HepG2 (cell line): ENCODE data around the gene DTNB. TPM values are rescaled to one million over a fixed set of nuclear protein-coding genes. Genes with fewer than 3 reads are reported as not detected.

Experiments
- GABPA ChIP-seq, 2 experiments: IDR thresholded peaks; 2 replicates each; pipeline ENCODE4 v1.6.1; 2011 to 2016; ENCODE audit warnings: low read depth in 2 of 2, low read length in 1 of 2, missing biosample characterization in 1 of 2, missing genetic modification characterization in 1 of 2
- GLI4 ChIP-seq: sonication (generic); formaldehyde crosslinking; IDR thresholded peaks from 2 replicates; pipeline ENCODE4 v1.5.1; 2020; ENCODE audit warnings: missing genetic modification reagents, mild to moderate bottlenecking, moderate library complexity, borderline replicate concordance
- IRX3 ChIP-seq: sonication (generic); formaldehyde crosslinking; IDR thresholded peaks from 2 replicates; pipeline ENCODE4 v1.8.1; 2023; ENCODE audit warnings: mild to moderate bottlenecking, low read depth, missing genetic modification reagents, borderline replicate concordance
- SPEN ChIP-seq: sonication (generic); formaldehyde crosslinking; IDR thresholded peaks from 2 replicates; pipeline ENCODE4 v1.5.1; 2020; ENCODE audit warnings: low read depth, mild to moderate bottlenecking, missing genetic modification reagents
- STAG1 ChIP-seq: sonication (generic); formaldehyde crosslinking; IDR thresholded peaks from 2 replicates; pipeline ENCODE4 v1.4.0; 2020; ENCODE audit warnings: missing genetic modification reagents
- SUZ12 ChIP-seq: fragments of 150-350 bp; IDR thresholded peaks from 2 replicates; pipeline ENCODE4 v1.6.1; 2014; ENCODE audit warnings: low read depth, low read length
- TARDBP ChIP-seq: sonication (generic); formaldehyde crosslinking; IDR thresholded peaks from 2 replicates; pipeline ENCODE4 v1.8.0; 2022; ENCODE audit warnings: mild to moderate bottlenecking, missing genetic modification reagents
- TMF1 ChIP-seq: sonication (generic); formaldehyde crosslinking; IDR thresholded peaks from 2 replicates; pipeline ENCODE4 v1.8.1; 2022; ENCODE audit warnings: low read depth, missing genetic modification reagents
- TRIM22 ChIP-seq: fragments of 450-650 bp; IDR thresholded peaks from 2 replicates; pipeline ENCODE4 v1.6.1; 2017
- ZNF160 ChIP-seq: sonication (generic); formaldehyde crosslinking; IDR thresholded peaks from 2 replicates; pipeline ENCODE4 v1.8.0; 2022; ENCODE audit warnings: mild to moderate bottlenecking, inconsistent platforms, missing genetic modification reagents
- ZNF274 ChIP-seq: sonication (generic); formaldehyde crosslinking; IDR thresholded peaks from 2 replicates; pipeline ENCODE4 v1.5.1; 2020; ENCODE audit warnings: mild to moderate bottlenecking, missing genetic modification reagents
- ZNF333 ChIP-seq: sonication (generic); formaldehyde crosslinking; IDR thresholded peaks from 2 replicates; pipeline ENCODE4 v1.4.0; 2020; ENCODE audit warnings: mild to moderate bottlenecking, missing genetic modification reagents, borderline replicate concordance
- ZNF543 ChIP-seq: sonication (generic); formaldehyde crosslinking; IDR thresholded peaks from 2 replicates; pipeline ENCODE4 v1.4.0; 2020; ENCODE audit warnings: mild to moderate bottlenecking, missing genetic modification reagents
- polyA plus RNA-seq, 8 experiments: library from polyadenylated mRNA; depleted of rRNA in 3 of 8; stranded (reverse) in 7 of 8; unstranded in 1 of 8; fragments of >200 nt; fragmentation: Illumina TruSeq in 4 of 8; extraction: Trizol in 4 of 8; gene quantifications; 2 replicates each; pipeline versions ENCODE4 v1.2.1 to v1.2.3, GENCODE V29; 2011 to 2016; ENCODE audit warnings: low read depth in 4 of 8, missing spikeins in 1 of 8, mixed read lengths in 1 of 8; ENCODE audit not compliant: insufficient read depth in 1 of 8
- total RNA-seq, 5 experiments: library from RNA; depleted of rRNA; stranded (reverse); fragments of >200 nt; fragmentation: Illumina TruSeq; extraction: Trizol; gene quantifications; 2 replicates each; pipeline ENCODE4 v1.2.3, GENCODE V29; 2016; ENCODE audit warnings: low read depth in 1 of 5
- TF ChIP-seq, protein P1 (sequence below): sonication (generic); formaldehyde crosslinking; IDR thresholded peaks from 2 replicates; pipeline ENCODE4 v1.4.0; 2020; ENCODE audit warnings: mild to moderate bottlenecking, missing genetic modification reagents, borderline replicate concordance
- TF ChIP-seq, protein P2 (sequence below): sonication (generic); formaldehyde crosslinking; IDR thresholded peaks from 2 replicates; pipeline ENCODE4 v1.4.0; 2020; ENCODE audit warnings: missing genetic modification reagents, borderline replicate concordance
- TF ChIP-seq, protein P3 (sequence below): sonication (generic); formaldehyde crosslinking; IDR thresholded peaks from 2 replicates; pipeline ENCODE4 v1.4.0; 2020; ENCODE audit warnings: missing genetic modification reagents

DTNB gene
- total and polyA plus RNA-seq, 2 of the 13 experiments (the other 11 are each of a cell fraction or from before 2014, with no cell fraction given) = 14.4 to 23.9 TPM

GRCh38 chr2:25340181-25340921, 333.0 kb downstream of the DTNB start (continued):
- TF ChIP-seq, protein P1, sequence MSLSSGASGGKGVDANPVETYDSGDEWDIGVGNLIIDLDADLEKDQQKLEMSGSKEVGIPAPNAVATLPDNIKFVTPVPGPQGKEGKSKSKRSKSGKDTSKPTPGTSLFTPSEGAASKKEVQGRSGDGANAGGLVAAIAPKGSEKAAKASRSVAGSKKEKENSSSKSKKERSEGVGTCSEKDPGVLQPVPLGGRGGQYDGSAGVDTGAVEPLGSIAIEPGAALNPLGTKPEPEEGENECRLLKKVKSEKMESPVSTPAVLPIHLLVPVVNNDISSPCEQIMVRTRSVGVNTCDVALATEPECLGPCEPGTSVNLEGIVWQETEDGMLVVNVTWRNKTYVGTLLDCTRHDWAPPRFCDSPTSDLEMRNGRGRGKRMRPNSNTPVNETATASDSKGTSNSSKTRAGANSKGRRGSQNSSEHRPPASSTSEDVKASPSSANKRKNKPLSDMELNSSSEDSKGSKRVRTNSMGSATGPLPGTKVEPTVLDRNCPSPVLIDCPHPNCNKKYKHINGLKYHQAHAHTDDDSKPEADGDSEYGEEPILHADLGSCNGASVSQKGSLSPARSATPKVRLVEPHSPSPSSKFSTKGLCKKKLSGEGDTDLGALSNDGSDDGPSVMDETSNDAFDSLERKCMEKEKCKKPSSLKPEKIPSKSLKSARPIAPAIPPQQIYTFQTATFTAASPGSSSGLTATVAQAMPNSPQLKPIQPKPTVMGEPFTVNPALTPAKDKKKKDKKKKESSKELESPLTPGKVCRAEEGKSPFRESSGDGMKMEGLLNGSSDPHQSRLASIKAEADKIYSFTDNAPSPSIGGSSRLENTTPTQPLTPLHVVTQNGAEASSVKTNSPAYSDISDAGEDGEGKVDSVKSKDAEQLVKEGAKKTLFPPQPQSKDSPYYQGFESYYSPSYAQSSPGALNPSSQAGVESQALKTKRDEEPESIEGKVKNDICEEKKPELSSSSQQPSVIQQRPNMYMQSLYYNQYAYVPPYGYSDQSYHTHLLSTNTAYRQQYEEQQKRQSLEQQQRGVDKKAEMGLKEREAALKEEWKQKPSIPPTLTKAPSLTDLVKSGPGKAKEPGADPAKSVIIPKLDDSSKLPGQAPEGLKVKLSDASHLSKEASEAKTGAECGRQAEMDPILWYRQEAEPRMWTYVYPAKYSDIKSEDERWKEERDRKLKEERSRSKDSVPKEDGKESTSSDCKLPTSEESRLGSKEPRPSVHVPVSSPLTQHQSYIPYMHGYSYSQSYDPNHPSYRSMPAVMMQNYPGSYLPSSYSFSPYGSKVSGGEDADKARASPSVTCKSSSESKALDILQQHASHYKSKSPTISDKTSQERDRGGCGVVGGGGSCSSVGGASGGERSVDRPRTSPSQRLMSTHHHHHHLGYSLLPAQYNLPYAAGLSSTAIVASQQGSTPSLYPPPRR = no peak
- TF ChIP-seq SUZ12 (no peak), ZNF333 (CRISPR knock-in tag) (0 out of 2 replicates have a peak, but pooled peaks have one; percentile 18), ZNF543 (CRISPR knock-in tag) (0 out of 2 replicates have a peak, but pooled peaks have one; percentile 28), STAG1 (CRISPR knock-in tag) (no peak), ZNF274 (CRISPR knock-in tag) (no peak), TARDBP (CRISPR knock-in tag) (peak; percentile 50; the same call in 1 of the 2 replicates), ZNF160 (no peak), TRIM22 (no peak), SPEN (no peak), GLI4 (CRISPR knock-in tag) (no peak), GABPA (IDR thresholded peaks at IDR 0.05; ENCODE audit: low read depth, low read length) (0 out of 2 replicates have a peak, but pooled peaks have one; percentile 0), GABPA (CRISPR knock-in tag; IDR thresholded peaks at IDR 0.05; ENCODE audit: low read depth) (no peak), IRX3 (CRISPR knock-in tag) (no peak), TMF1 (no peak)
- TF ChIP-seq, protein P2, sequence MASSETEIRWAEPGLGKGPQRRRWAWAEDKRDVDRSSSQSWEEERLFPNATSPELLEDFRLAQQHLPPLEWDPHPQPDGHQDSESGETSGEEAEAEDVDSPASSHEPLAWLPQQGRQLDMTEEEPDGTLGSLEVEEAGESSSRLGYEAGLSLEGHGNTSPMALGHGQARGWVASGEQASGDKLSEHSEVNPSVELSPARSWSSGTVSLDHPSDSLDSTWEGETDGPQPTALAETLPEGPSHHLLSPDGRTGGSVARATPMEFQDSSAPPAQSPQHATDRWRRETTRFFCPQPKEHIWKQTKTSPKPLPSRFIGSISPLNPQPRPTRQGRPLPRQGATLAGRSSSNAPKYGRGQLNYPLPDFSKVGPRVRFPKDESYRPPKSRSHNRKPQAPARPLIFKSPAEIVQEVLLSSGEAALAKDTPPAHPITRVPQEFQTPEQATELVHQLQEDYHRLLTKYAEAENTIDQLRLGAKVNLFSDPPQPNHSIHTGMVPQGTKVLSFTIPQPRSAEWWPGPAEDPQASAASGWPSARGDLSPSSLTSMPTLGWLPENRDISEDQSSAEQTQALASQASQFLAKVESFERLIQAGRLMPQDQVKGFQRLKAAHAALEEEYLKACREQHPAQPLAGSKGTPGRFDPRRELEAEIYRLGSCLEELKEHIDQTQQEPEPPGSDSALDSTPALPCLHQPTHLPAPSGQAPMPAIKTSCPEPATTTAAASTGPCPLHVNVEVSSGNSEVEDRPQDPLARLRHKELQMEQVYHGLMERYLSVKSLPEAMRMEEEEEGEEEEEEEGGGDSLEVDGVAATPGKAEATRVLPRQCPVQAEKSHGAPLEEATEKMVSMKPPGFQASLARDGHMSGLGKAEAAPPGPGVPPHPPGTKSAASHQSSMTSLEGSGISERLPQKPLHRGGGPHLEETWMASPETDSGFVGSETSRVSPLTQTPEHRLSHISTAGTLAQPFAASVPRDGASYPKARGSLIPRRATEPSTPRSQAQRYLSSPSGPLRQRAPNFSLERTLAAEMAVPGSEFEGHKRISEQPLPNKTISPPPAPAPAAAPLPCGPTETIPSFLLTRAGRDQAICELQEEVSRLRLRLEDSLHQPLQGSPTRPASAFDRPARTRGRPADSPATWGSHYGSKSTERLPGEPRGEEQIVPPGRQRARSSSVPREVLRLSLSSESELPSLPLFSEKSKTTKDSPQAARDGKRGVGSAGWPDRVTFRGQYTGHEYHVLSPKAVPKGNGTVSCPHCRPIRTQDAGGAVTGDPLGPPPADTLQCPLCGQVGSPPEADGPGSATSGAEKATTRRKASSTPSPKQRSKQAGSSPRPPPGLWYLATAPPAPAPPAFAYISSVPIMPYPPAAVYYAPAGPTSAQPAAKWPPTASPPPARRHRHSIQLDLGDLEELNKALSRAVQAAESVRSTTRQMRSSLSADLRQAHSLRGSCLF (CRISPR knock-in tag) = no peak
- TF ChIP-seq, protein P3, sequence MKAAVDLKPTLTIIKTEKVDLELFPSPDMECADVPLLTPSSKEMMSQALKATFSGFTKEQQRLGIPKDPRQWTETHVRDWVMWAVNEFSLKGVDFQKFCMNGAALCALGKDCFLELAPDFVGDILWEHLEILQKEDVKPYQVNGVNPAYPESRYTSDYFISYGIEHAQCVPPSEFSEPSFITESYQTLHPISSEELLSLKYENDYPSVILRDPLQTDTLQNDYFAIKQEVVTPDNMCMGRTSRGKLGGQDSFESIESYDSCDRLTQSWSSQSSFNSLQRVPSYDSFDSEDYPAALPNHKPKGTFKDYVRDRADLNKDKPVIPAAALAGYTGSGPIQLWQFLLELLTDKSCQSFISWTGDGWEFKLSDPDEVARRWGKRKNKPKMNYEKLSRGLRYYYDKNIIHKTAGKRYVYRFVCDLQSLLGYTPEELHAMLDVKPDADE (CRISPR knock-in tag) = no peak
